Upper lobe of left lung (tissue), 6 donors: ENCODE data around the gene TPM4. TPM values are rescaled to one million over a fixed set of nuclear protein-coding genes. Genes with fewer than 3 reads are reported as not detected.
"Not testable (repeated sequence)": the region's sequence is repeated elsewhere in the genome, so short reads cannot be mapped to it uniquely, and the experiment has no call there.

Experiments used
- ATAC-seq, 2 donors: fragments of 200-7000 bp; cut with Tn5 transposase; one replicate each; pipeline ENCODE4 v1.9.1; 2022; ENCODE audit warnings: mild to moderate bottlenecking in 2 of 2, moderate library complexity in 2 of 2; ENCODE audit not compliant: low FRiP score in 2 of 2
- DNase-seq, 2 donors: peaks; one replicate each; pipeline ENCODE4 v3.0.0-alpha.2; 2019 to 2020
- H3K27ac ChIP-seq, 4 donors: fragments of 200-600 bp; sonication (generic); one replicate each; pipeline ENCODE4 v1.5.1; 2016 to 2019
- H3K27me3 ChIP-seq, 4 donors: fragments of 200-600 bp; sonication (generic); one replicate each; pipeline ENCODE4 v1.5.1; 2017 to 2019
- H3K36me3 ChIP-seq, 4 donors: fragments of 200-600 bp; sonication (generic); one replicate each; pipeline ENCODE4 v1.5.1; 2016 to 2019
- H3K4me1 ChIP-seq, 4 donors: fragments of 200-600 bp; sonication (generic); one replicate each; pipeline ENCODE4 v1.5.1; 2018 to 2019
- H3K4me3 ChIP-seq, 4 donors: fragments of 200-600 bp; sonication (generic); one replicate each; pipeline ENCODE4 v1.5.1; 2017 to 2019; ENCODE audit warnings: mild to moderate bottlenecking in 2 of 4, moderate library complexity in 1 of 4
- H3K9me3 ChIP-seq, 4 donors: fragments of 200-600 bp; sonication (generic); one replicate each; pipeline ENCODE4 v1.5.1; 2018 to 2019
- EP300 ChIP-seq, 4 donors: sonication (generic); formaldehyde crosslinking; IDR thresholded peaks; one replicate each; pipeline ENCODE4 v1.5.1; 2017; ENCODE audit warnings: antibody characterized with exemption in 4 of 4, control low read depth in 2 of 4
- POLR2A ChIP-seq, 4 donors: fragments of 450-650 bp; IDR thresholded peaks; one replicate each; pipeline ENCODE4 v1.5.1; 2016 to 2017; ENCODE audit warnings: antibody characterized with exemption in 4 of 4, mild to moderate bottlenecking in 2 of 4
- POLR2AphosphoS5 ChIP-seq, 2 donors: sonication (generic); formaldehyde crosslinking; IDR thresholded peaks; one replicate each; pipeline ENCODE4 v1.5.1; 2017; ENCODE audit warnings: antibody characterized with exemption in 2 of 2
- WGBS, 2 donors: methylation state at CpG; one replicate each; pipeline ENCODE4 v1.1.5; 2017 to 2018; 5-methylcytosine and 5-hydroxymethylcytosine counted together
- total RNA-seq, 6 donors: library from RNA; depleted of rRNA in 4 of 6; stranded (reverse); fragments of >200 nt in 4 of 6; gene quantifications; one replicate each; pipeline versions ENCODE4 v1.1.0 to v1.2.1, GENCODE V29; 2016 to 2021
- TF ChIP-seq, protein P1 (sequence below), 6 experiments: fragments of 450-650 bp in 4 of 6; fragments of 200-600 bp in 2 of 6; sonication (generic) in 2 of 6; IDR thresholded peaks; one replicate each; pipeline ENCODE4 v1.5.1; 2016 to 2019; ENCODE audit warnings: antibody characterized with exemption in 6 of 6
- donor health status: DM: no; HTN: no; CAD: no; lungs with moderate emphysema.
- donor health status: DM: no; HTN: yes; CAD: no; lungs with severe emphysema.

TPM4 gene
- 100 to 1,000 TPM; 258 to 569 (median 392) TPM for total RNA-seq

DNA sequence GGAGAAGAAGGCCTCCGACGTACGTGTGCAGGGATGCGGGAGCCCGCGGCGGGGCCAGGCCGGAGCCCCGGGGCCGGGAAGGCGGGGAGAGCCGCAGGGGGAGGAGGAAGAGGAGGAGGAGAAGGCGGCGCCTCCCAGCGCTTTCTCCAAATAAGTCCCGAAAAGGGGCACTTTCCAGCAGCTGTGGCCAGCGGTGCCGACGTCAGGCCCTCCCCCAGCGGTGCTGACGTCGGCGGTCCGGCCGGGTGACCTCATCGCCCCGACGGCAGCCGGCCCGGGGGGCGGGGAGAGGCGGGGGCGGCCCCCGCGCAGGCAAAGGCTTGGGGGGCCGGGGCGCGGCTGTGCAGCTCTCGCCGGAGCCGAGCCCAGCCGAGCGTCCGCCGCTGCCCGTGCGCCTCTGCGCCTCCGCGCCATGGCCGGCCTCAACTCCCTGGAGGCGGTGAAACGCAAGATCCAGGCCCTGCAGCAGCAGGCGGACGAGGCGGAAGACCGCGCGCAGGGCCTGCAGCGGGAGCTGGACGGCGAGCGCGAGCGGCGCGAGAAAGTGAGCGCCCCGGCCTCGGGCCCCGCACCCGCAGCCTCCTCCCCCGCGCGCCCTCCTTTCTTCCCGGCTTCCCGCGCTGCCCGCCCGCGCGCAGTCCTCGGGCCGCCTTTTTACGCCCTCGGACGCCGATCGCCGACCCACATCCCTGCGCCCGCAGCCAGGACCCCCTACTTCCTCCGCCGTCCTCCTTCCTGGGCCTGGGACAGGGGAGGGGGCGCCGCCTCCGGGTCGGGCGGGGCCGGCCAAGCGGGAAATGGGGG is at the start of gene TPM4:
Gene TPM4, plus strand, starts transcription at position 342 of the 804 bp plus-strand sequence. Its CDS starts 71 bp downstream, at position 413.
- Histone ChIP-seq H3K4me1 (peaks cover 51 to 72% (median 52%) of the 10 kb centered on the region in 4 donors), H3K27me3 (no peaks in the 10 kb centered on the region), H3K4me3 (peak within 1 kb of the TSS; percentile 78 to 98 (median 88)), H3K27ac (peak within 1 kb of the TSS; percentile 99 to 100 (median 99)), H3K36me3 (peaks cover 0 to 20% (median 4%) of the 10 kb centered on the region in 4 donors), H3K9me3 (no peaks in the 10 kb centered on the region)
- TF ChIP-seq EP300 (IDR thresholded peaks at IDR 0.05) (peak in 1 of 4 donors; percentile 72), POLR2A (IDR thresholded peaks at IDR 0.05) (peak; percentile 70 to 97 (median 88)), POLR2AphosphoS5 (IDR thresholded peaks at IDR 0.05) (peak; percentile 45 to 79)
- TF ChIP-seq, protein P1, sequence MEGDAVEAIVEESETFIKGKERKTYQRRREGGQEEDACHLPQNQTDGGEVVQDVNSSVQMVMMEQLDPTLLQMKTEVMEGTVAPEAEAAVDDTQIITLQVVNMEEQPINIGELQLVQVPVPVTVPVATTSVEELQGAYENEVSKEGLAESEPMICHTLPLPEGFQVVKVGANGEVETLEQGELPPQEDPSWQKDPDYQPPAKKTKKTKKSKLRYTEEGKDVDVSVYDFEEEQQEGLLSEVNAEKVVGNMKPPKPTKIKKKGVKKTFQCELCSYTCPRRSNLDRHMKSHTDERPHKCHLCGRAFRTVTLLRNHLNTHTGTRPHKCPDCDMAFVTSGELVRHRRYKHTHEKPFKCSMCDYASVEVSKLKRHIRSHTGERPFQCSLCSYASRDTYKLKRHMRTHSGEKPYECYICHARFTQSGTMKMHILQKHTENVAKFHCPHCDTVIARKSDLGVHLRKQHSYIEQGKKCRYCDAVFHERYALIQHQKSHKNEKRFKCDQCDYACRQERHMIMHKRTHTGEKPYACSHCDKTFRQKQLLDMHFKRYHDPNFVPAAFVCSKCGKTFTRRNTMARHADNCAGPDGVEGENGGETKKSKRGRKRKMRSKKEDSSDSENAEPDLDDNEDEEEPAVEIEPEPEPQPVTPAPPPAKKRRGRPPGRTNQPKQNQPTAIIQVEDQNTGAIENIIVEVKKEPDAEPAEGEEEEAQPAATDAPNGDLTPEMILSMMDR (IDR thresholded peaks at IDR 0.05): peak in 2 of 6 experiments; percentile 21 to 22
- peak; percentile 96 to 97 for DNase-seq
- peak; percentile 88 to 91 for ATAC-seq
- WGBS, 2 donors: 0 to 2% methylated on average over 21 to 49 of the region's 101 CpGs

DNA sequence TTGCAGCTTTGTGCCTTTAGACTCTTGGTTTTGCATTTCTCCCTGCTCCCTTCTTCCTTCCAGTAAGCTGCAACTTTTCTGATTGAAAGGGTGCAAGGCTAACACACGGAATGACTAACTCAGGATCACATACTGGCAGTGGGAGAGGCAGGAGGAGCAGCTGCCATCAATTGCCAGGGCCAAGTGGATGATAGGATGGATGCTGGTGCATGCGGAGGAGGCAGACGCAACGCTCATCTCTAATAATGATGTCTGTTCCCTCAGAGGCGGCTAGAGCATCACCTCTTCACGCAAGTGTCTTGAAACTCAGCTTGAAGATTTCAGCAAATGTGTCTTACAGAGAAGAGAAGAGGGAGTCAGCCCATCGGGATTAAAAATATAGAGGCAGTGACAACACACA is 49.5 kb upstream of the TPM4 start:
- H3K27ac ChIP-seq: no peak overlapping the region
- TF ChIP-seq POLR2AphosphoS5 (IDR thresholded peaks at IDR 0.05) (no peak), POLR2A (IDR thresholded peaks at IDR 0.05) (no peak), EP300 (IDR thresholded peaks at IDR 0.05) (no peak)
- TF ChIP-seq, protein P1 (IDR thresholded peaks at IDR 0.05): no peak
- H3K9me3 ChIP-seq: no peaks in the 10 kb centered on the region
- H3K36me3 ChIP-seq: no peaks in the 10 kb centered on the region
- H3K4me1 ChIP-seq: no peaks in the 10 kb centered on the region
- ATAC-seq: no peak
- WGBS, 2 donors: 77 to 95% methylated on average over 7 of the region's 7 CpGs
- no peak for DNase-seq
- no peaks in the 10 kb centered on the region for H3K27me3 ChIP-seq
- no peak overlapping the region for H3K4me3 ChIP-seq

DNA sequence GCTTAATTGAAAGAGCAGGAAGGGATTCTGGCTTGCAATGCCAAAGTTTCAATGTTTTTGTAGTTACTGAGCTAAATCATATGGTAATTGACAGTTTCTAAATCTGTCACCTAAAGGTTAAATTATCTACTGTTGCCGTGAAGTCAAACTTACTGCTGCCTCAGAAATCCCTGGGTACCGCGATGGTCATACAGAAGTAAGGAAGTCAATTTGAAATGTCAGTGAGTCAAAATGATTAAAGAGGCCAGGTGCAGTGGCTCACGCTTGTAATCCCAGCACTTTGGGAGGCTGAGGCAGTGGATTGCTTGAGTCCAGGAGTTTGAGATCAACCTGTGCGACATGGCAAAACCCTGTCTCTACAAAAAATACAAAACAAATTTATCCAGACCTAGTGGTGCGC is 48.8 kb upstream of the TPM4 start:
- TF ChIP-seq, protein P1 (IDR thresholded peaks at IDR 0.05): no peak
- TF ChIP-seq EP300 (IDR thresholded peaks at IDR 0.05) (no peak), POLR2A (IDR thresholded peaks at IDR 0.05) (no peak), POLR2AphosphoS5 (IDR thresholded peaks at IDR 0.05) (no peak)
- no peaks in the 10 kb centered on the region for H3K36me3 ChIP-seq
- no peaks in the 10 kb centered on the region for H3K4me1 ChIP-seq
- H3K9me3 ChIP-seq: no peaks in the 10 kb centered on the region
- no peak overlapping the region for H3K27ac ChIP-seq
- ATAC-seq: no peak
- 59% methylated on average over 6 of the region's 6 CpGs for WGBS, 2 donors
- DNase-seq: no peak
- H3K4me3 ChIP-seq: no peak overlapping the region
- H3K27me3 ChIP-seq: no peaks in the 10 kb centered on the region

DNA sequence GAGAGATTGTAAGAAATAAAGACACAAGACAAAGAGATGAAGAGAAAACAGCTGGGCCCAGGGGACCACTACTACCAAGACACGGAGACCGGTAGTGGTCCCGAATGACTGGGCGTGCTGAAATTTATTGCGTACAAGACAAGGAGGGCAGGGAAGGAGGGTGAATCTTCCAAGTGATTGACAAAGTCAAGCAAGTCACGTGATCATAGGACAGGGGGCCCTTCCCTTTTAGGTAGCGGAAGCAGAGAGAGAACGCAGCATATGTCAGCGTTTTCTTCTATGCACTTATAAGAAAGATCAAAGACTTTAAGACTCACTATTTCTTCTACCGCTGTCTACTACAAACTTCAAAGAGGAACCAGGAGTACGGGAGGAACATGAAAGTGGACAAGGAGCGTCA is 46.1 kb upstream of the TPM4 start:
- H3K4me3 ChIP-seq, H3K27me3 ChIP-seq, H3K9me3 ChIP-seq, H3K36me3 ChIP-seq, H3K4me1 ChIP-seq, DNase-seq, ATAC-seq, H3K27ac ChIP-seq: not testable (repeated sequence)
- WGBS, 2 donors: 81 to 85% methylated on average over 12 of the region's 12 CpGs

DNA sequence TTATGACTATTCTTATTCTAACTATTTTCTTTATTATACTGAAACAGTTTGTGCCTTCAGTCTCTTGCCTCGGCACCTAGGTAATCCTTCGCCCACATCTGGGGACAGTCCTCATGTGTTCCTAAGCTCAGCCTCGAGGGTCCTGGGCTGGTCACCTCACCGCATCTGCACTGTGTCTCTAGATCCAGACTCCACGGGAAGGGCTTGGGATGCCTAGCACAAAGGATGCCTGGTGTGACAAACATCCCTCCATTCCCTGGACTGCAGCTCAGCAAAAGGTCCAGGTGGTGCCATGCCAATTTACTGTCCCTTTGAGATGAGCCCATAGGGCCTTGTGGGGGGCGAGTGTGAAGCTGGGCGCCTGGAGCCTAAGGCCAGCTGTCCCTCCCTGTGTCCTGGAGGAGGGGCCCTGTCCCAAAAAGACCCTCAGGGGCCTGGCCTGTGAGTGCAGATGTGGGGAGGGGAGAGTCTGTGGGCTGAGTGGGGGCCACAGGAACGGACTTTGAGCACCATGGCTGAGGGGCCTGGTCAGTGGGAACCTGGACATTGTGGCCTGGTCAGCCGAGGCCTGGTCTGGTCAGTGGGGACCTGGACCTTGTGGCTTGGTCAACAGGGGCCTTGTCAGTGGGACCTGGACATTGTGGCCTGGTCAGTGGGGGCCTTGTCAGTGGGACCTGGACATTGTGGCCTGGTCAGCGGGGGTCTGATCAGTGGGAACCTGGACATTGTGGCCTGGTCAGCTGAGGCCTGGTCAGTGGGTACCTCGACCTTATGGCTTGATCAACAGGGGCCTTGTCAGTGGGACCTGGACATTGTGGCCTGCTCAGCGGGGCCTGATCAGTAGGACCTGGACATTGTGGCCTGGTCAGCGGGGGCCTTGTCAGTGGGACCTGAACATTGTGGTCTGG is 45.1 kb upstream of the TPM4 start:
- TF ChIP-seq POLR2AphosphoS5 (IDR thresholded peaks at IDR 0.05): no peak
- no peak for TF ChIP-seq POLR2A (IDR thresholded peaks at IDR 0.05)
- DNase-seq: no peak

More for the DNA sequence above, 45.1 kb upstream of the TPM4 start:
- WGBS, 2 donors: 90 to 91% methylated on average over 9 to 13 of the region's 13 CpGs
- Histone ChIP-seq H3K27ac (no peak overlapping the region), H3K4me3 (no peak overlapping the region), H3K4me1 (no peaks in the 10 kb centered on the region), H3K9me3 (no peaks in the 10 kb centered on the region), H3K27me3 (no peaks in the 10 kb centered on the region), H3K36me3 (no peaks in the 10 kb centered on the region)
- no peak for ATAC-seq
